GM13977 (cell line): ENCODE measurements around the gene ARHGEF3.
A peak's percentile ranks its signal among the peaks of the same experiment; 100 is the strongest.
"Not testable (repeated sequence)": the region's sequence is repeated elsewhere in the genome, so short reads cannot be mapped to it uniquely, and the experiment has no call there.

Experiments used
- DNase-seq: peaks from one replicate; pipeline ENCODE4 v3.0.0; 2012; ENCODE audit warnings: low spot score
- CTCF ChIP-seq: IDR thresholded peaks from 2 replicates; pipeline ENCODE4 v1.5.1; 2012; ENCODE audit warnings: mild to moderate bottlenecking, control low read depth; ENCODE audit not compliant: insufficient read depth; ENCODE audit errors: extremely low read depth, missing control alignments
- in situ Hi-C: fragments of 300-500 bp; cut with MboI; formaldehyde crosslinking; loops from one replicate; pipeline ENCODE4 v1.12.0; 2022; ENCODE audit warnings: low sequenced_read_pairs, low pct_unique_long_range_greater_than_20kb, mixed read lengths, inconsistent platforms; ENCODE audit not compliant: unreplicated experiment

ARHGEF3 gene

DNA sequence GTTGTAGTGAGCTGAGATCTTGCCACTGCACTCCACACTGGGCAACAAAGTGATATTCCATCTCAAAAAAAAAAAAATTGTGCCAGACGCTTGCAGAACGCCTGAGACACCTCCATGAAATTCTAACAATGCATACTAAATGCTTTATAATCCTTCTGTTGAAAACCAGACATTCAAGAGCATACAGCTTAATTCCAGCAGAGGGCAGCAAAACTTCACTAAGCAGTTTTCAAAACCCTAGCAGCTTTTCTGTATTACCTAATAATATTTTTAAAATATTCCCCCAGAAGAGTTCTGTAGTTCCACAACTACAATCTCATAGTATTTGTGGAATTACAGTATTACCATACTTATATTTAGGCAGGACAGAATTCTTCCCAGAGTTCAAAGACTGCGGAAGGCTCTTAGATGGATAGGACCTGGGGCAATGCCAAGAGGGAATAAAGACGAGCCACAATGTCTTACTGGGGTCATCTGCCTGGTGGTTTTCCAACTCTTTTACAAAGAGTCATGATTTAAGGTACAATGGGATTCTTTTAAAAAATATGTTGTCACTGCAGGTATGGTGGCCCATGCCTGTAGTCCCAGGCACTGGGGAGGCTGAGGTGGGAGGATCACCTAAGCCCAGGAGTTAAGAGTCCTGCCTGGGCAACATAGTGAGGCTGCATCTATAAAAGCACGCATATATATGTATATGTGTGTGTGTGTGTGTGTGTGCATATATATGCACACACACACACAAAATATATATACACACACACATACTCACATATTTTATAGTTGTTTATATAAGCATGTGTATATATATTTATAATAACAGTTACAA lies 99.0 kb downstream of the ARHGEF3 start:
- DNase-seq: peak; percentile 49
- in situ Hi-C loops: loop anchor here (5.0 kb wide), 1 partner anchor 290 kb away; no protein-coding TSS in a partner anchor
- peak; percentile 68 for TF ChIP-seq CTCF

- no peak for TF ChIP-seq CTCF
- DNase-seq: no peak
- in situ Hi-C loops: loop anchor here (5.0 kb wide), 1 partner anchor 292 kb away; no protein-coding TSS in a partner anchor
Measured at GRCh38 chr3:56700151-56700550, 101.6 kb downstream of the ARHGEF3 start.

DNA sequence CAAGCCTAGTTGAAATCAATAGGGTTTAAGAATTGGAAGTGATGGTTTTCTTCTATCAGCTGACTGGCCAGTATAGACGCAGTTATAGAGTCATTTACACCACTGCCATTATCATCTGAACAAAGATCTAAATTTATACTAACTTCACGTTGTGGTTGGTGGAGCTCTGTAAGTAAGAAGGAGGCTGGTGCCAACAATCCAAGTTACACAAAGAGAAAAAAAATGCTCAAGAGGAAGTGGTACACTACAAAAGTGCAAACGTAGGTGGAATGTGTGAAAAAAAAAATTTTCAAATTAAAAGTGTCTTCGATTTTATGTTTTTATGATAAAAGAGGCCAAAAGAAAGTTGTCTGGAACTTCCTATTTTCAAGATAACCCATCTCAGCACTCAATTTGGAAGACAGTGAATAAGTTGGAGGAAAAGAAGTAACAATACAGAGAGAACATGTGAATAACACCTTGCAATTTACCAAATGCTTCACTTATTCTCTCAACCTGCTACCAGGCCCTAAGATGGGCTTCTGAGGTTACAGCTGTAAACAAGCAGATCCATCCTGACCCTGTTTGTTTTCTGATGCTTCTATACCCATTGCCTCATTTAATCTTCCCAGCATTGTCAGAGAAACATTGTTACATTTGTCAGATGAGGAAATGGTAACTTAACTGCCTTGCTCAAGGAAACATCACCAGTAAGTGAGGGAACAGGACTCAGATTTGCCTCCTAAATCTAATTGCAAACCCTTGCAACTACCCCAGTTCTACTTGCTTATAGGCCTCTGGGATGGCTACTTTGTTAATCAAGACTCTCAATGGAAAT lies 106.7 kb downstream of the ARHGEF3 start:
- in situ Hi-C loops: loop anchor here (5.0 kb wide), 1 partner anchor 102 kb away; no protein-coding TSS in a partner anchor
- no peak for DNase-seq
- no peak for TF ChIP-seq CTCF

- DNase-seq: no peak
- in situ Hi-C loops: no loop called here
- TF ChIP-seq CTCF: no peak
Measured at GRCh38 chr3:56693750-56694149, 108.0 kb downstream of the ARHGEF3 start.

GRCh38 chr3:56692520-56693433 lies 109.0 kb downstream of the ARHGEF3 start:
- DNase-seq: peak; percentile 60
- in situ Hi-C loops: not testable (repeated sequence)

DNA sequence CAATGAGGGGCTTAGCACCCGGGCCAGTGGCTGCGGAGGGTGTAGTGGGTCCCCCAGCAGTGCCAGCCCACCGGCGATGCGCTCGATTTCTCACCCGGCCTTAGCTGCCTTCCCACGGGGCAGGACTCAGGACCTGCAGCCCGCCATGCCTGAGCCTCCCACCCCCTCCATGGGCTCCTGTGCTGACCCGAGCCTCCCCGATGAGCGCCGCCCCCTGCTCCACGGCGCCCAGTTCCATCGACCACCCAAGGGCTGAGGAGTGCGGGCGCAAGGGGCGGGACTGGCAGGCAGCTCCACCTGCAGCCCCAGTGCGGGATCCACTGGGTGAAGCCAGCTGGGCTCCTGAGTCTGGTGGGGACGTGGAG lies 109.8 kb downstream of the ARHGEF3 start:
- in situ Hi-C loops: not testable (repeated sequence)

GRCh38 chr3:56691165-56692000 lies 110.4 kb downstream of the ARHGEF3 start:
- DNase-seq: no peak
- TF ChIP-seq CTCF: no peak
- in situ Hi-C loops: no loop called here

More for the DNA sequence above, 109.8 kb downstream of the ARHGEF3 start:
- not testable (repeated sequence) for DNase-seq
